Measurements from ENCODE around the gene ELOVL4.
A peak's percentile ranks its signal among the peaks of the same experiment; 100 is the strongest.

The ELOVL4 gene

GRCh38 chr6:79909517-79909916 is 37.8 kb downstream of the ELOVL4 start:
- TF ChIP-seq TAF1 (IDR thresholded peaks at IDR 0.05; ENCODE audit: borderline replicate concordance, low read depth, low read length) (no peak), POLR2A (IDR thresholded peaks at IDR 0.05; ENCODE audit: low read depth, low read length) (no peak), POLR2AphosphoS5 (IDR thresholded peaks at IDR 0.05; ENCODE audit: low read depth, low read length) (no peak)
- DNase-seq (ENCODE audit: insufficient read length) (no peak), FAIRE-seq (no peak)

DNA sequence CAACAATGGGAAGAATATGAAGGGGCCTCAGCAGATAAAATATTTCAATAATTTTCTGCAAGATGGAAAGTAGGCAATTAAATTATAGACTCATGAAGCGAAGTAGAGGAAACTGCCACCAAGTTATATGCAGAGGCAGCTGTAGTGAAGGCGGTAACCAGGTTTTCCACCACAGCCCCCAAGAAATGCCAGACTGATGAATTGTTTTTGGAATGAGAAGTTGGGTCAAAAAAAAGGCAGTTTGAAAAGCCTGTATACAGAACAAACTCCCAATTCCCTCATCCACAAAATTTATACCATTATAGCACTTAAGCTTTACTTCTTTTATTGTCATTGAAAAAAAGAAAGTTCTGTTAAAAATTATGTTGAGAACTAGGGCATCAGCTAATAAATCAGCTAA is 45.3 kb downstream of the ELOVL4 start:
- FAIRE-seq (no peak), DNase-seq (ENCODE audit: insufficient read length) (no peak)
- no peak for TF ChIP-seq TAF1 (IDR thresholded peaks at IDR 0.05; ENCODE audit: borderline replicate concordance, low read depth, low read length)
- no peak for TF ChIP-seq POLR2AphosphoS5 (IDR thresholded peaks at IDR 0.05; ENCODE audit: low read depth, low read length)
- TF ChIP-seq POLR2A (IDR thresholded peaks at IDR 0.05; ENCODE audit: low read depth, low read length) = no peak

- TF ChIP-seq TAF1 (IDR thresholded peaks at IDR 0.05; ENCODE audit: borderline replicate concordance, low read depth, low read length) (no peak), POLR2A (IDR thresholded peaks at IDR 0.05; ENCODE audit: low read depth, low read length) (no peak), POLR2AphosphoS5 (IDR thresholded peaks at IDR 0.05; ENCODE audit: low read depth, low read length) (no peak)
- no peak for FAIRE-seq
- no peak for DNase-seq (ENCODE audit: insufficient read length)
Observed at GRCh38 chr6:79898076-79898475, 49.3 kb downstream of the ELOVL4 start.

DNA sequence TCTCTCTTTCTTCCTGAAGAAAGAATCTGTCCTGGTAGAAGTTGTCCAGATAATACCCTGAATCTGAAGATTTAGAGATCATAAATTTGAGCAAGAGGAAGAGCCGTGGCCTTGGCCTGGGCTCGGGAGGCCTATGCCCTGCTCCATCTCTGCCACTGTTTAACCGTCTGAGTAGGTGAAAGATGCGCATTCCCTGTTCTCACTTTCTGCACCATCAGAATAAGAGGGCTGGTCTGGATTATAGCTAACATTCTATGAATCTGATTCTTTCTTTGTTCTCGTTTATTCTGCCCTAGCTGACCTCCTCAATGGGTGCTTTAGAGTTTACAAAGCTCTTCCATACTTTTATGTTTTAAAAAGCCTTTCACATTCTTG is 51.3 kb downstream of the ELOVL4 start:
- no peak for FAIRE-seq
- DNase-seq (ENCODE audit: insufficient read length) = no peak
- no peak for TF ChIP-seq TAF1 (IDR thresholded peaks at IDR 0.05; ENCODE audit: borderline replicate concordance, low read depth, low read length)
- no peak for TF ChIP-seq POLR2A (IDR thresholded peaks at IDR 0.05; ENCODE audit: low read depth, low read length)
- no peak for TF ChIP-seq POLR2AphosphoS5 (IDR thresholded peaks at IDR 0.05; ENCODE audit: low read depth, low read length)

- DNase-seq (ENCODE audit: insufficient read length) (no peak), FAIRE-seq (no peak)
- TF ChIP-seq TAF1 (IDR thresholded peaks at IDR 0.05; ENCODE audit: borderline replicate concordance, low read depth, low read length) (no peak), POLR2A (IDR thresholded peaks at IDR 0.05; ENCODE audit: low read depth, low read length) (no peak), POLR2AphosphoS5 (IDR thresholded peaks at IDR 0.05; ENCODE audit: low read depth, low read length) (no peak)
Observed at GRCh38 chr6:79895382-79896074, 51.8 kb downstream of the ELOVL4 start.

DNA sequence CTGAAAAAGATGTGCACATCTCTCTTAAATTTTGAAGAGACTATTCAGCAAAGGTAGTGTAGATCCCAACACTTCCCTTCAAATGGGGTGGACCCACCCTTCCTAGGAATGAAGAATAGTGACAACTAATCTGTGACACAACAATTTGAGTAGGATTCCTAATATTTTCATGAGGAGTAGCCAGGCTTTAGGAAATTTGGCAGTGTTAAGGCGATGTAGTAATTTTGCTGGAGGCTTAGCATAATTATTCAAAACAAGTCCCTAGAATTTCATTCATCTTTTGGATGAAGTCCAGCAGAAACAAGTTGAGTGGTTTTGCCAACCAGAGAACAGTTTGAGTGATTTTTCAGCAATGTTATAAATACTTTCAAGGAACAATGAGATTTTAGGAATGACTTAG is 52.4 kb downstream of the ELOVL4 start:
- DNase-seq (ENCODE audit: insufficient read length) = no peak
- FAIRE-seq = no peak
- TF ChIP-seq POLR2AphosphoS5 (IDR thresholded peaks at IDR 0.05; ENCODE audit: low read depth, low read length) (no peak), TAF1 (IDR thresholded peaks at IDR 0.05; ENCODE audit: borderline replicate concordance, low read depth, low read length) (no peak), POLR2A (IDR thresholded peaks at IDR 0.05; ENCODE audit: low read depth, low read length) (no peak)

DNA sequence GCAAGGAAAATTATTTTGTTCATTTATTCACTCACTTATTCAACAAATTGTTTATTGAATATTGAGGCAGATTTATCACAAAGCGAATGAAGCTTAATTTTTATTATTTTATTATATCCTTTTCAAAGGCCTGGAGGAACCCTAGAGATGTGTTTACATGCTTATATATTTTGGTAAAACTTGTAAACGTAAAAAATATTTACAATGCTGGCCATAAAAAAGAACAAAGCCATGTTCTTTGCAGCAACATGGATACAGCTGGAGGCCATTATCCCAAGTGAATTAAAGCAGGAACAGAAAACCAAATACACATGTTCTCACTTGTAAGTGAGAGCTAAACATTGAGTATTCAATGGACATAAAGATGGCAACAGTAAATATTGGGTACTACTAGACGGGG is 58.8 kb downstream of the ELOVL4 start:
- DNase-seq (ENCODE audit: insufficient read length) = no peak
- TF ChIP-seq TAF1 (IDR thresholded peaks at IDR 0.05; ENCODE audit: borderline replicate concordance, low read depth, low read length) (no peak), POLR2AphosphoS5 (IDR thresholded peaks at IDR 0.05; ENCODE audit: low read depth, low read length) (no peak)
- FAIRE-seq = no peak

DNA sequence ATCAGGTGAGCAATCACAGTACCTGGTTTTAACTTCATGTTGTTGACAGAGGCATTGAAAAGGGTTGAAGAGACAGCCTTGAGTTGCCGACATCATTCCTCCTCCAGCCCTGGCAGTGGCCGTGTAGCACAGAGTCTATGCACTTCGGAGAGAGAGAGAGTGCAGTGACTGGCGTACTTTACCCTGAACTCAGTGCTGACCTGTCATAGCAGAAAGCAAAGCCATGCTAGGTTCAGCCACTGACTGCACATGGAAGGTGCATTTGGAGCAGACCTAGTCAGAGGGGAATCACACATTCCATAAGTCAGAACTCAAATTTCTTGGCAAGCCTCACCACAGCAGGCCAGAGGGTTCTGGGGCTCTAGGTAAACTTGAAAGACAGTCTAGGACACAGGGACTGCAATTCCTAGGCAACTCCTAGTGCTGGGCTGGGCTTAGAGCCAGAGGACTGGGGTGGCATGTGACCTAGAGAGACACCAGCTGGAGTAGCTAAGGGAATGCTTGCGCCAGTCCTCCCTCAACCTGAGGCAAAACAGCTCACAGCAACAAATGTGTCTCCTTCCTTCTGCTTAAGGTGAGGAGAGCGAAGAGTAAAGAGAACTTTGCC is 69.1 kb downstream of the ELOVL4 start:
- TF ChIP-seq TAF1 (IDR thresholded peaks at IDR 0.05; ENCODE audit: borderline replicate concordance, low read depth, low read length) = no peak
- no peak for TF ChIP-seq POLR2A (IDR thresholded peaks at IDR 0.05; ENCODE audit: low read depth, low read length)
- TF ChIP-seq POLR2AphosphoS5 (IDR thresholded peaks at IDR 0.05; ENCODE audit: low read depth, low read length) = no peak
- FAIRE-seq = no peak
- no peak for DNase-seq (ENCODE audit: insufficient read length)

DNA sequence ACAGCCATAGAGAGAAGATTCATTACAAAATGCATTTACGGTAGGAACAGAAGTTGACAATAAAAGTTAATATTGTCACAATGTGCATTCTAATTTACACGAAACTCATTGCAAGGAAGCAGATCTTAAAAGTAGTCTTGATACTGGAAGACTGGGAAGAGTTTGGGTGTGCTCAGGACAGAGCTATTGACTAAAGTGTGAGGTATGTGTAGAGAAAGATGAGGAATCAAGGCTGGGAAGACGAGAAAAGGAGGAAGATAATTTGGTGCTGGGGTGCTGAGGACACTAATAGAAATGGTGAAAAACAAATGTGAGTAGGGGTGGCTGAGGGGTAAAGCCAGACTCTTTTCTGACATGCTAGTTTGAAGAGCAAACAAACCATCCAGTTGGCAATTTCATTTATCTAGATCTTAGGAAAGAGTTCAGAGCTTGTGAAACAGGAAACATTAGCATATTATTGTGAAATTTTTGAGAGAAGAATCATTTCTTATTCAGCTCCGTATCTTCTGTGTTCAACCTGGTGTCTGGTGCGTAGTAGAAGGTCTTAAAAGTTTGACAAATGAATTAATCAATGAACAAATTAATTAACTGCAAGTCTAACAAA is 72.7 kb downstream of the ELOVL4 start:
- TF ChIP-seq TAF1 (IDR thresholded peaks at IDR 0.05; ENCODE audit: borderline replicate concordance, low read depth, low read length) (no peak), POLR2AphosphoS5 (IDR thresholded peaks at IDR 0.05; ENCODE audit: low read depth, low read length) (no peak), POLR2A (IDR thresholded peaks at IDR 0.05; ENCODE audit: low read depth, low read length) (no peak)
- FAIRE-seq (no peak), DNase-seq (ENCODE audit: insufficient read length) (no peak)

DNA sequence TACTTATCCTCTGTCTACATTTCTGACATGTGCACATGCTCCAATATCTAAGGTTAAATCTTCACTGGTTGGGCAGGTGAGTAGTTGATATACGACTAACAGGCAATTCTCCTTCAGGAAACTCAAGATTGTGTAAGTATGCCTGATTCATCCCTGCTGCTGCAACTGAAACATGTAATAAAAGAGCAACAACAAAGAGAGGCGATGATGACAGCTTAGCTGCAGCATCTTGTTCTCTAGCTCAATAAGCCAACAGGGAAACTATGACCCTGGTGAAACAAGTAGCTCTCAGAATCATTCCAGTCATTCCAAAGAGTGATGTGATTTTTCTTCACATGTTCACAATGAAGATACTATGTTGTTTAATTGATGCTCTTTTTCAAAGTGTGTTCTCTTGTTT is 74.4 kb downstream of the ELOVL4 start:
- TF ChIP-seq POLR2AphosphoS5 (IDR thresholded peaks at IDR 0.05; ENCODE audit: low read depth, low read length) (no peak), POLR2A (IDR thresholded peaks at IDR 0.05; ENCODE audit: low read depth, low read length) (no peak), TAF1 (IDR thresholded peaks at IDR 0.05; ENCODE audit: borderline replicate concordance, low read depth, low read length) (no peak)
- FAIRE-seq = no peak
- DNase-seq (ENCODE audit: insufficient read length) = no peak

DNA sequence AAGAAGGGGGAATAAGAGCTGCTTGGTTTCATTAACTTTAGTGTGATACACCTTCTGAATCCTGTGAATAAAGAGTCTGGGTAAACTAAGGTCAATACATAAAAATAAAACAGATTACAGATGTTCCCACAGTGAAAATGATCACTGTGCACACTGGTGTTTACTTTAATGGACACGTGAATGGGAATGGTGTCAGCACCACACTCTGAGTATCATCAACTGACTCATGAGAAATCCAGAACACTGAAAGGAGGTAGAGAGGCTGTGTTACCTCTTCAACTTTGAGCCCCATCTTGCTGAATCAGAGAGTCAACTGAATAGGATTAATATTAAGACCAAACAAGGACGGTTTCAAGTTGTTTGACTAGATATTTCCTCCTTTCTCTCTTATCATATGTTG is 75.0 kb downstream of the ELOVL4 start:
- FAIRE-seq = no peak
- TF ChIP-seq TAF1 (IDR thresholded peaks at IDR 0.05; ENCODE audit: borderline replicate concordance, low read depth, low read length) = no peak
- TF ChIP-seq POLR2A (IDR thresholded peaks at IDR 0.05; ENCODE audit: low read depth, low read length) = no peak
- TF ChIP-seq POLR2AphosphoS5 (IDR thresholded peaks at IDR 0.05; ENCODE audit: low read depth, low read length) = no peak
- no peak for DNase-seq (ENCODE audit: insufficient read length)

- TF ChIP-seq POLR2A (IDR thresholded peaks at IDR 0.05; ENCODE audit: low read depth, low read length) (no peak), TAF1 (IDR thresholded peaks at IDR 0.05; ENCODE audit: borderline replicate concordance, low read depth, low read length) (no peak), POLR2AphosphoS5 (IDR thresholded peaks at IDR 0.05; ENCODE audit: low read depth, low read length) (no peak)
- peak; percentile 65 for DNase-seq (ENCODE audit: insufficient read length)
- FAIRE-seq = peak; percentile 99
Observed at GRCh38 chr6:79869600-79870084, 77.7 kb downstream of the ELOVL4 start.

Measured in GM12892 (cell line).